ENCODE measurements around the gene PIP4K2B. TPM values are rescaled to one million over a fixed set of nuclear protein-coding genes. Genes with fewer than 3 reads are reported as not detected.

PIP4K2B gene
- total RNA-seq, 4 donors from 2014 or later: 19.5 to 45.4 (median 33.6) TPM

- whole genome bisulfite sequencing, 2 donors: 57 to 64% methylated on average over 6 of the region's 6 CpGs
- no peak overlapping the region for H3K4me3 ChIP-seq (ENCODE audit: low read depth, poor library complexity, severe bottlenecking)
- DNase-seq (ENCODE audit: low spot score in 2 of 2): no peak
- TF ChIP-seq POLR2A (IDR thresholded peaks at IDR 0.05) (no peak), CTCF (IDR thresholded peaks at IDR 0.05) (no peak)
- intact Hi-C loops (cut with DNase I; ENCODE audit: low total_unique reads): no loop called here
Observed at GRCh38 chr17:38786372-38786771, 13.0 kb downstream of the PIP4K2B start.

GRCh38 chr17:38783227-38783626, 16.1 kb downstream of the PIP4K2B start:
- no peak for DNase-seq (ENCODE audit: low spot score in 2 of 2)
- no peak overlapping the region for H3K4me3 ChIP-seq (ENCODE audit: low read depth, poor library complexity, severe bottlenecking)
- intact Hi-C loops (cut with DNase I; ENCODE audit: low total_unique reads): no loop called here
- no peak for TF ChIP-seq POLR2A (IDR thresholded peaks at IDR 0.05)
- no peak for TF ChIP-seq CTCF (IDR thresholded peaks at IDR 0.05)
- WGBS, 2 donors: 86 to 91% methylated on average over 3 of the region's 3 CpGs

- TF ChIP-seq CTCF (IDR thresholded peaks at IDR 0.05): no peak
- TF ChIP-seq POLR2A (IDR thresholded peaks at IDR 0.05): no peak
- WGBS, 2 donors: 86 to 91% methylated on average over 23 of the region's 23 CpGs
- intact Hi-C loops (cut with DNase I; ENCODE audit: low total_unique reads): no loop called here
- DNase-seq (ENCODE audit: low spot score in 2 of 2): no peak
- no peak overlapping the region for H3K4me3 ChIP-seq (ENCODE audit: low read depth, poor library complexity, severe bottlenecking)
Observed at GRCh38 chr17:38779965-38780752, 19.2 kb downstream of the PIP4K2B start.

- DNase-seq (ENCODE audit: low spot score in 2 of 2): no peak
- 79 to 86% methylated on average over 7 of the region's 7 CpGs for WGBS, 2 donors
- H3K4me3 ChIP-seq (ENCODE audit: low read depth, poor library complexity, severe bottlenecking): no peak overlapping the region
- intact Hi-C loops (cut with DNase I; ENCODE audit: low total_unique reads): no loop called here
- no peak for TF ChIP-seq CTCF (IDR thresholded peaks at IDR 0.05)
- TF ChIP-seq POLR2A (IDR thresholded peaks at IDR 0.05): no peak
Observed at GRCh38 chr17:38777641-38778250, 21.6 kb downstream of the PIP4K2B start.

- intact Hi-C loops (cut with DNase I; ENCODE audit: low total_unique reads): no loop called here
- H3K4me3 ChIP-seq (ENCODE audit: low read depth, poor library complexity, severe bottlenecking): no peak overlapping the region
- DNase-seq (ENCODE audit: low spot score in 2 of 2): no peak
- TF ChIP-seq CTCF (IDR thresholded peaks at IDR 0.05) (no peak), POLR2A (IDR thresholded peaks at IDR 0.05) (no peak)
Observed at GRCh38 chr17:38773258-38773657, 26.1 kb downstream of the PIP4K2B start.

Measured in lower leg skin (tissue), 4 donors.